ENCODE measurements around the gene FOXF1. TPM values are rescaled to one million over a fixed set of nuclear protein-coding genes. Genes with fewer than 3 reads are reported as not detected.

Gene FOXF1
- total RNA-seq, 1 donor from 2014 or later = 0.33 TPM

DNA sequence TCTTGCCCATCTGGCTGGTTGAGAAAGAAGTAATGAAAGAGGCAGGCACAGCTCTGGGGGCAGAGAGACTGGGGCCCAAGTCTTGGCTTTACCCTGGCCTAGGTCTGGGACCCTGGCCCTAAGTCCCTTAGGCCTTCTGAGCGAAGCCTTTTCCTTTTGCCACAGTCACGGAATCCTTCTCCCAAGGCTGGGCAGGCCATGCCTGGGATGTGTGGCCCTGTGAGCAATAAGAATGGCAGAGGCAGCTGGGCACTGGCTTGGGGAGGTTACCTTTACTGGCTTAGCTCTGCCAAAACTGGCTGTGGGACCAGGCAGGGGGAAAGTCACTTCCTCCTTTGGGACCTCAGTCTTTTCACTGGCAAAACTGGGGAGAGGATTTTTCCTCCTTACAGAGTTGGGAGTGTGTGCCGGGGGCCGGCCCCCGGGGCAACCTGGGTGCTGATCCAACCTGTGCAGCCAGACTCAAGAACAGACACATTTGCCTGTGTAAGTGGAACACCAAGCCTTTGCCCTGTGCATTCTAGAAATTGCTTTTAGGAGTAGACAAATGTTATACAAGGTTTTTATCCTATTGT is 12.9 kb downstream of the FOXF1 start:
- peaks cover 17% of the 10 kb centered on the region for H3K4me1 ChIP-seq
- H3K4me3 ChIP-seq = no peak overlapping the region
- H3K36me3 ChIP-seq = no peaks in the 10 kb centered on the region
- intact Hi-C loops (cut with micrococcal nuclease) = no loop called here
- no peaks in the 10 kb centered on the region for H3K9me3 ChIP-seq (replicated peaks)
- H3K27me3 ChIP-seq (ENCODE audit: low read depth) = peaks cover 69% of the 10 kb centered on the region
- TF ChIP-seq, protein P1, sequence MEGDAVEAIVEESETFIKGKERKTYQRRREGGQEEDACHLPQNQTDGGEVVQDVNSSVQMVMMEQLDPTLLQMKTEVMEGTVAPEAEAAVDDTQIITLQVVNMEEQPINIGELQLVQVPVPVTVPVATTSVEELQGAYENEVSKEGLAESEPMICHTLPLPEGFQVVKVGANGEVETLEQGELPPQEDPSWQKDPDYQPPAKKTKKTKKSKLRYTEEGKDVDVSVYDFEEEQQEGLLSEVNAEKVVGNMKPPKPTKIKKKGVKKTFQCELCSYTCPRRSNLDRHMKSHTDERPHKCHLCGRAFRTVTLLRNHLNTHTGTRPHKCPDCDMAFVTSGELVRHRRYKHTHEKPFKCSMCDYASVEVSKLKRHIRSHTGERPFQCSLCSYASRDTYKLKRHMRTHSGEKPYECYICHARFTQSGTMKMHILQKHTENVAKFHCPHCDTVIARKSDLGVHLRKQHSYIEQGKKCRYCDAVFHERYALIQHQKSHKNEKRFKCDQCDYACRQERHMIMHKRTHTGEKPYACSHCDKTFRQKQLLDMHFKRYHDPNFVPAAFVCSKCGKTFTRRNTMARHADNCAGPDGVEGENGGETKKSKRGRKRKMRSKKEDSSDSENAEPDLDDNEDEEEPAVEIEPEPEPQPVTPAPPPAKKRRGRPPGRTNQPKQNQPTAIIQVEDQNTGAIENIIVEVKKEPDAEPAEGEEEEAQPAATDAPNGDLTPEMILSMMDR (IDR thresholded peaks at IDR 0.05; ENCODE audit: borderline replicate concordance) = no peak
- peak; percentile 0 for DNase-seq
- H3K27ac ChIP-seq (replicated peaks) = no peak overlapping the region

DNA sequence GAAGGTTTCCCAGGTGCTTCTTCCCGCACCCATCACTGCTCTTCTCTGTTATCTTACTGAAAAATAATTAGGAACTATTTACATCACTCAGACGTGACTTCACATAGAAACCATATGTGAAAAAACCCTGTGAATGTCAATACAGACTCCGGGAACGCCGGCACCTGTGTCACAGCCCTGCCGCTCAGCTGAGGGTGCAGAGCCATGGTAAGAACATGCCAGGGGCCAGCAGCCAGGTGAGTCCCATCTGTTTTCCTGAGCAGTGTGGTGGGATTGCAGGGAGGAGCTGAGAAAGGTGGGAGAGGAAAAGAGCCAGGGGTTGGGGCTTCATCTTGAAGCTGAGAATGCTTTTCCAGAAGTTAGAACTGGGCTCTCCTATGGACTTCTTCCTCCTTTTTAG is 13.7 kb downstream of the FOXF1 start:
- Histone ChIP-seq H3K4me3 (no peak overlapping the region), H3K9me3 (replicated peaks) (no peaks in the 10 kb centered on the region), H3K36me3 (no peaks in the 10 kb centered on the region), H3K27me3 (ENCODE audit: low read depth) (peaks cover 61% of the 10 kb centered on the region), H3K4me1 (peaks cover 17% of the 10 kb centered on the region), H3K27ac (replicated peaks) (no peak overlapping the region)
- intact Hi-C loops (cut with micrococcal nuclease) = no loop called here
- TF ChIP-seq, protein P1 (IDR thresholded peaks at IDR 0.05; ENCODE audit: borderline replicate concordance) = no peak
- peak; percentile 2 for DNase-seq

- peaks cover 44% of the 10 kb centered on the region for H3K27me3 ChIP-seq (ENCODE audit: low read depth)
- H3K27ac ChIP-seq (replicated peaks) = no peak overlapping the region
- H3K9me3 ChIP-seq (replicated peaks) = no peaks in the 10 kb centered on the region
- intact Hi-C loops (cut with micrococcal nuclease) = no loop called here
- peak; percentile 0 for DNase-seq
- peaks cover 12% of the 10 kb centered on the region for H3K4me1 ChIP-seq
- no peaks in the 10 kb centered on the region for H3K36me3 ChIP-seq
- TF ChIP-seq, protein P1 (IDR thresholded peaks at IDR 0.05; ENCODE audit: borderline replicate concordance) = no peak
- no peak overlapping the region for H3K4me3 ChIP-seq
Measured at GRCh38 chr16:86525696-86526095, 15.4 kb downstream of the FOXF1 start.

- DNase-seq = peak; percentile 10
- Histone ChIP-seq H3K27me3 (ENCODE audit: low read depth) (peaks cover 27% of the 10 kb centered on the region), H3K9me3 (replicated peaks) (no peaks in the 10 kb centered on the region), H3K36me3 (peaks cover 11% of the 10 kb centered on the region), H3K4me1 (peaks cover 14% of the 10 kb centered on the region), H3K27ac (replicated peaks) (no peak overlapping the region), H3K4me3 (no peak overlapping the region)
- TF ChIP-seq, protein P1 (IDR thresholded peaks at IDR 0.05; ENCODE audit: borderline replicate concordance) = no peak
- intact Hi-C loops (cut with micrococcal nuclease) = no loop called here
Measured at GRCh38 chr16:86527366-86527765, 17.0 kb downstream of the FOXF1 start.

DNA sequence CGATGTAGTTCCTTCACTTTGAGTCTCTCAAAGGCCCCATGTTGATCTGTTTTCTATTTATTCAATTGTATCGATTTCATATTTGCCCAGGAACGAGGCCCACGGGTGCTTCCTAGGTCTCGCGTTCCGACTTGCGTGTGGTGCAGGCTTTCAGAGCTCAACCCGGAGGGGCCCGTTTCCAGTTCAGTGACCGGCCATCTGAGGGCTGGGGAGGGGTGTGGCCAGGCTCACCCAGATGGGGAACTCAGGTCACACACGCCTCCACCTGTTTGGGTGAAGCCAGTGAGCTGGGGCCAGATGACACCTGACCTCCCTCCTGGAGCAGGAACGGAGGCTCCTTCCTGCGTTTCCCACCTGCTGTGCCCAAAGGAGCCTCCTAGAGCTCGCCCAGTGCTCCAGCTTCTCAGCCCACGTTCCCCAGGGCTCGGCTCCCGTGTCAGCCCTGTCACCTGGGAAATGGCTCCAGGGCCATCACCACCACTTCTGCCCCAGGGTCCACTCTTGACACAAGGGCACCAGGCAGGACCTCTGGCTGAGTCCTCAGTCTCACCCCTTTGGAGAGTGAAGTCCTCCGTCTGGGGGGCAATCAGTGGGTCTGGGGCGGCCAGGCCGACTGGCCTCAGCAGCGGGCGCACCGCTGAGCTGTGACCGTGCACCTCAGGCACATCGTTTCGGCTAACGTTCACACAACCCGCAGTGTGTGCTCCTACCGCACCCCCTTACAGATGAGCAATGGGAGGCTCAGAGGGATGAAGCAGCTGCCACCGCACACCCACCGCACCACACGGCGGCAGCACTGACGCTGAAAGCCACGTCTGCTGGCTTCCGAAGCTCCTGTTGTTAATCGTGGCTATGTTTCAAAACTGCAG is 18.0 kb downstream of the FOXF1 start:
- TF ChIP-seq, protein P1 (IDR thresholded peaks at IDR 0.05; ENCODE audit: borderline replicate concordance) = no peak
- Histone ChIP-seq H3K27me3 (ENCODE audit: low read depth) (peaks cover 18% of the 10 kb centered on the region), H3K4me1 (peaks cover 14% of the 10 kb centered on the region), H3K4me3 (no peak overlapping the region), H3K36me3 (peaks cover 15% of the 10 kb centered on the region), H3K9me3 (replicated peaks) (no peaks in the 10 kb centered on the region), H3K27ac (replicated peaks) (no peak overlapping the region)
- peak; percentile 11 for DNase-seq
- intact Hi-C loops (cut with micrococcal nuclease) = no loop called here
